ENCODE results near the gene MRPL55.
A peak's percentile ranks its signal among the peaks of the same experiment; 100 is the strongest.

The MRPL55 gene

GRCh38 chr1:228091084-228091483 lies 18.0 kb downstream of the MRPL55 start:
- DNase-seq (ENCODE audit: low read depth): no peak
- no peak overlapping the region for H3K4me3 ChIP-seq (ENCODE audit: low read depth, low read length)

GRCh38 chr1:228090613-228091081 lies 18.5 kb downstream of the MRPL55 start:
- no peak for DNase-seq (ENCODE audit: low read depth)

GRCh38 chr1:228089519-228090380 lies 19.3 kb downstream of the MRPL55 start:
- no peak for DNase-seq (ENCODE audit: low read depth)
- no peak overlapping the region for H3K4me3 ChIP-seq (ENCODE audit: low read depth, low read length)

More at GRCh38 chr1:228090613-228091081, 18.5 kb downstream of the MRPL55 start:
- H3K4me3 ChIP-seq (ENCODE audit: low read depth, low read length): no peak overlapping the region

GRCh38 chr1:228088586-228089498 lies 20.3 kb downstream of the MRPL55 start:
- DNase-seq (ENCODE audit: low read depth): no peak
- no peak overlapping the region for H3K4me3 ChIP-seq (ENCODE audit: low read depth, low read length)

GRCh38 chr1:228087771-228088251 lies 21.3 kb downstream of the MRPL55 start:
- no peak overlapping the region for H3K4me3 ChIP-seq (ENCODE audit: low read depth, low read length)
- peak; percentile 32 for DNase-seq (ENCODE audit: low read depth)

- peak; percentile 43 for DNase-seq (ENCODE audit: low read depth)
These were observed 23.7 kb downstream of the MRPL55 start for GRCh38 chr1:228085287-228085951.

GRCh38 chr1:228084797-228085196 lies 24.3 kb downstream of the MRPL55 start:
- H3K4me3 ChIP-seq (ENCODE audit: low read depth, low read length): peak overlapping the region; percentile 96
- no peak for DNase-seq (ENCODE audit: low read depth)

More at GRCh38 chr1:228085287-228085951, 23.7 kb downstream of the MRPL55 start:
- H3K4me3 ChIP-seq (ENCODE audit: low read depth, low read length): peak overlapping the region; percentile 96

- peak overlapping the region; percentile 96 for H3K4me3 ChIP-seq (ENCODE audit: low read depth, low read length)
- peak; percentile 77 for DNase-seq (ENCODE audit: low read depth)
These were observed 24.8 kb downstream of the MRPL55 start for GRCh38 chr1:228084325-228084724.

GRCh38 chr1:228083871-228084278 lies 25.2 kb downstream of the MRPL55 start:
- peak overlapping the region; percentile 96 for H3K4me3 ChIP-seq (ENCODE audit: low read depth, low read length)
- no peak for DNase-seq (ENCODE audit: low read depth)

- H3K4me3 ChIP-seq (ENCODE audit: low read depth, low read length): peak overlapping the region; percentile 96
- no peak for DNase-seq (ENCODE audit: low read depth)
These were observed 25.9 kb downstream of the MRPL55 start for GRCh38 chr1:228082918-228083870.

GRCh38 chr1:228082214-228082917 lies 26.7 kb downstream of the MRPL55 start, which contains the start of gene ARF1:
ARF1 (plus strand) TSS chr1:228082708; CDS start chr1:228097115, 14,407 bp downstream.
- DNase-seq (ENCODE audit: low read depth): peak; percentile 64
- H3K4me3 ChIP-seq (ENCODE audit: low read depth, low read length): peak within 1 kb of the TSS; percentile 96

GRCh38 chr1:228081578-228082213 lies 27.4 kb downstream of the MRPL55 start:
- no peak for DNase-seq (ENCODE audit: low read depth)
- H3K4me3 ChIP-seq (ENCODE audit: low read depth, low read length): peak overlapping the region; percentile 96

- no peak for DNase-seq (ENCODE audit: low read depth)
- H3K4me3 ChIP-seq (ENCODE audit: low read depth, low read length): peak overlapping the region; percentile 96
These were observed 28.0 kb downstream of the MRPL55 start for GRCh38 chr1:228081144-228081543.

GRCh38 chr1:228079601-228080263 lies 29.4 kb downstream of the MRPL55 start:
- no peak overlapping the region for H3K4me3 ChIP-seq (ENCODE audit: low read depth, low read length)
- no peak for DNase-seq (ENCODE audit: low read depth)

GRCh38 chr1:228079013-228079412 lies 30.1 kb downstream of the MRPL55 start:
- H3K4me3 ChIP-seq (ENCODE audit: low read depth, low read length): no peak overlapping the region
- DNase-seq (ENCODE audit: low read depth): no peak

GRCh38 chr1:228077565-228078330 lies 31.4 kb downstream of the MRPL55 start:
- H3K4me3 ChIP-seq (ENCODE audit: low read depth, low read length): no peak overlapping the region
- no peak for DNase-seq (ENCODE audit: low read depth)

All from skeletal muscle cell (primary cell).